ENCODE results near the gene SHC3. TPM values are rescaled to one million over a fixed set of nuclear protein-coding genes. Genes with fewer than 3 reads are reported as not detected.

The SHC3 gene
- total RNA-seq, 1 donor from 2014 or later, result 7.3 TPM

- no peak for DNase-seq (ENCODE audit: extremely low read depth, low read depth, low spot score)
These were observed 8.9 kb upstream of the SHC3 start for GRCh38 chr9:89187541-89187940.

DNA sequence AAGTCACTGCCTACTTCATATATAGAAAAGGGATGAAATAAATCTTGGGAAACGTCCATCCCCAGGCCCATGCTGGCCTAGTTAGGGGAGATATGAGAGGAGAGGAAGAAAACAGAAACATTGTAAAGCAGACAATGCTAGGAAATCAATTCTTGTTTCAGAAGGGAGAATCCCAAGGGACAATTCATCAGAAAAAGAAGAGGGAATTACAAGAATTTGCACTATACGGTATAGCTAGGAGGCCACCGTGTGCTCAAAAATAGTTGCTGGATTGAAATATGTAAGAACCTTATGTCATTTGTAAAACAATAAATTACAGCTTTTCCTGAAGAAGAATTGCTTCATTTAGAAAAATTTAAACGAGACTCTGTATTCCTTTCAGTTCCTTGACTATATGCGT lies 8.3 kb upstream of the SHC3 start:
- DNase-seq (ENCODE audit: extremely low read depth, low read depth, low spot score), result no peak

- no peak for DNase-seq (ENCODE audit: extremely low read depth, low read depth, low spot score)
These were observed 7.4 kb upstream of the SHC3 start for GRCh38 chr9:89185980-89186379.

DNA sequence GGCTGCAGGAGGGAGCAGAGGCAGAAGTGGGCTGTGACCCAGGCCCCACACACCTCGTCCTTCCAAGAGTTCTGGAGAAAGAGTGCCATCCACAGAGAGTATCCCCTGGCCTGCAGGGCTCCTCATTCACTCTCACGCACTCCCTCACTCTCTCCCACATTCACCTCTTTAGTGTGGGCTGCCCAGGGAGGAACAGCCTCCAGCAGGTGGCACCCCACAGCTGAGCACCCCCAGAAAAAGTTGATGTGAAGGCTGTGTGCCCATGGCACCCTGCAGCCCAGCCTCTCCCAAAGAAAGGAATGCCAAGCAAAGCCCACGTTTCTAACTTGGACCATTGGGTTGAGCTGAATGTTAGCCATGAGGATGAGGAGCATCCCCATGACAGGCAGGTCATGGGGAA lies 4.5 kb upstream of the SHC3 start:
- DNase-seq (ENCODE audit: extremely low read depth, low read depth, low spot score), result no peak

- DNase-seq (ENCODE audit: extremely low read depth, low read depth, low spot score), result no peak
These were observed 3.8 kb upstream of the SHC3 start for GRCh38 chr9:89182369-89182768.

DNA sequence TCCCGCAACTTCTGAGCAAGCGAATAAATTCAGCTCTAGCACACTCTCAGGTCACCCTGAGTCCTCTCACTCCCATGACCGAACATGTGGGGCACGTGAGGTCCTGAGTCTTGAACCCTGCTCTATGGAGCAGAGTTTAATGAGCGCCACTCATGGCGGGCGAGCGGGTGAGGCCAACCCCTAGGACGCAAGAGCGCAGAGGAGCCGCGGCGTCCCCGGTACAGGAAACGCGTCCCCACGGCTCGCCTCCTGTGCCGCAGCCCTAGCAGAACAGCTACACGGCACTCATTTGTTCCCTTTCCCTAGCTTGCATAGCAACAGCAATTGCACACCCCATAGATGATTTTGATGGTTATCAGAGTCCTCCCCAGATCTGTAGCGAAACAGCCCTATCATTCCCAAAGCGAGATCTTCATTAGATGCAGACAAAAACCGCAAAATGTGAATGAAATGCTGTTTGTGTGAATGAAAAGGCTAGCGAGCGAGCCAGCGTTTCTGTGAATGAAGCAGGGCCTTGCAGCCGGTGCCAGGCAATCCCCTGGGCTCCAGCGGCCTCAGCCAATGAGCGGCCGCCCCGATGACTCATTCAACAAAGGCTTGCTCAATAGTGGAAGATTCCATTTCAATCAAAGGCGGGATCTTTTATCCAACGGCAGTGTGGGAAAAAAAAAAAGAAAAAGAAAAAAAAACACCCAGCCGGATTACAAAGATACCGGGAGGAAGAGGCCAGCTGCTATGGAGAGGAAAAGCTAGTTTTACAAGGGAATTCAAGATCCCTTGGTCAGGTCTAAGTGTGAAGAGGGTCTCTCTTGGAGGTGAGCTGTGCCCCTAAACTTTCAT lies 1.5 kb upstream of the SHC3 start:
- peak; percentile 80 for DNase-seq (ENCODE audit: extremely low read depth, low read depth, low spot score)

GRCh38 chr9:89179540-89179894 lies 899 bp upstream of the SHC3 start:
- DNase-seq (ENCODE audit: extremely low read depth, low read depth, low spot score), result no peak

DNA sequence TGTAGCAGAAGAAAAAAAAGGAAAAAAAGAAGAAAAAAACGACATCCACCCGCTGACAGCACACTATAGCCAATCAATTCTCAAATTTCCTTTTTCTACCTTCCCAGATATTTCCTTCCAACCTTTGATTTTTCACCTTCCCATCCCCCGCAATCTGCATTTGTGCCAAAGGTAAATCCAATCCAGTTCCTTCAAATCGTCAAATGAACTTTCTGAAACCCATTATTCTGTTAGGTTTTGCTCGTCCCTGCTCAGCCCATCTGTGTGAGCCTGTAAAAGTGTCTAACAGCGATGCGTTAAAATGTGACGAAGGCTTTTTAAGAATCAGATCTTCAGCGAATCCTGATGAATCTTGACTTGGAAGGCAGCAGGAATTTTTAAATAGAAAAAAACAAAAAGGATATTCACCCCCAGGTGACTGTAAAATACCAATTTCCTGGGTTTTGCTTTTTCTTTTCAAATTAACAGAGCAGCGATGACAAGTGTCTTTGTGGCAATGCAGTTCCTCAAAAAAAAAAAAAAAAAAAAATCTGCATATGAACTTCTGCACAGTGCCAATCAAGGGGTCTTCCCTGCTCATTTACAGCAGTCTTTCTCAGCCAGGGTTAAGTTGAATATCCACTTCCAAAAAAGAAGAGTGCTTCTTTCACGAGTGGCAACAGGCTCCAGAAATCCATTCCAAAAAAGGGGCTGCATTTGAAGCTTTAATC lies 367 bp upstream of the SHC3 start:
- DNase-seq (ENCODE audit: extremely low read depth, low read depth, low spot score), result no peak

- no peak for DNase-seq (ENCODE audit: extremely low read depth, low read depth, low spot score)
These were observed 1.3 kb downstream of the SHC3 start for GRCh38 chr9:89177012-89177943.

GRCh38 chr9:89175828-89176261 lies 2.8 kb downstream of the SHC3 start:
- no peak for DNase-seq (ENCODE audit: extremely low read depth, low read depth, low spot score)

- no peak for DNase-seq (ENCODE audit: extremely low read depth, low read depth, low spot score)
These were observed 4.3 kb downstream of the SHC3 start for GRCh38 chr9:89174291-89174690.

DNA sequence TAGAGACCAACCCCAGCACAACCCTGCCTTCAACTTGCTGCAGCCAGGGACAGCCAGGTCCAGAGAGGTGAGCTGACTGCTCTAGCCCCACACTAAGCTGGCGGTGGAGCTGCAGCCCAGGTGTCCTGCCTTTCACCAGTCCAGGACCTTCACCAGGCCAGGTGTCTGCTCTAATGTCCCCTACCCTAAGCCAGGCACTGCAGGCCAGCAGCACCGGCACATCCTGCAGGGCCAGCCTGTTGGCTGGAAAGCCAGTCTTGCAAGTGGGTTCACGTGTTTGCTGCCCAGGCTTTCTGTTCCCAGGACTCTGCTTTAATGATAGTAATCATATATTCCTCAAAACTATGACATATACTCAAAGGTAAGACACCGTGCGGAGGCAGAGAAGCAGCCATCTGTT lies 5.5 kb downstream of the SHC3 start:
- DNase-seq (ENCODE audit: extremely low read depth, low read depth, low spot score), result no peak

- DNase-seq (ENCODE audit: extremely low read depth, low read depth, low spot score), result no peak
These were observed 6.2 kb downstream of the SHC3 start for GRCh38 chr9:89172398-89172797.

DNA sequence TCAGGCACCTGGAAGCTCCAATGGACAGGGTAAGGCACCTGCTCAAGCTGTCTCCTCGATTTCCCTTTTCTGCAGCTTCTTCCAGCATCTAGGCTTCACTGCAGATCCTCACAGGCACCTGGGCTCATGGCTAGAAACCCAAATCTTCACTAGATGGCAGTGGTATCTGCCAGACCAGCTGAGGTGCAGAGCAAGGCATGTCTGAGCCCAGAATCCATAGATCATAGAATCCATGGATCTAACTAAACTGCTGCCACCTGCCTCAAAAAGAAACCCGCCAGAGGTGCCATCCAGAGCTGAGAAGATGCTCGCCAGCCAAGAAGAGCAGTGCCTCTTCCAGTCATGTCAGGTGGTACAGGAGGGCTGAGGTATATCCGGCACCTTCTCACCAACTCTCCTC lies 6.9 kb downstream of the SHC3 start:
- no peak for DNase-seq (ENCODE audit: extremely low read depth, low read depth, low spot score)

GRCh38 chr9:89171231-89171630 lies 7.4 kb downstream of the SHC3 start:
- no peak for DNase-seq (ENCODE audit: extremely low read depth, low read depth, low spot score)

DNA sequence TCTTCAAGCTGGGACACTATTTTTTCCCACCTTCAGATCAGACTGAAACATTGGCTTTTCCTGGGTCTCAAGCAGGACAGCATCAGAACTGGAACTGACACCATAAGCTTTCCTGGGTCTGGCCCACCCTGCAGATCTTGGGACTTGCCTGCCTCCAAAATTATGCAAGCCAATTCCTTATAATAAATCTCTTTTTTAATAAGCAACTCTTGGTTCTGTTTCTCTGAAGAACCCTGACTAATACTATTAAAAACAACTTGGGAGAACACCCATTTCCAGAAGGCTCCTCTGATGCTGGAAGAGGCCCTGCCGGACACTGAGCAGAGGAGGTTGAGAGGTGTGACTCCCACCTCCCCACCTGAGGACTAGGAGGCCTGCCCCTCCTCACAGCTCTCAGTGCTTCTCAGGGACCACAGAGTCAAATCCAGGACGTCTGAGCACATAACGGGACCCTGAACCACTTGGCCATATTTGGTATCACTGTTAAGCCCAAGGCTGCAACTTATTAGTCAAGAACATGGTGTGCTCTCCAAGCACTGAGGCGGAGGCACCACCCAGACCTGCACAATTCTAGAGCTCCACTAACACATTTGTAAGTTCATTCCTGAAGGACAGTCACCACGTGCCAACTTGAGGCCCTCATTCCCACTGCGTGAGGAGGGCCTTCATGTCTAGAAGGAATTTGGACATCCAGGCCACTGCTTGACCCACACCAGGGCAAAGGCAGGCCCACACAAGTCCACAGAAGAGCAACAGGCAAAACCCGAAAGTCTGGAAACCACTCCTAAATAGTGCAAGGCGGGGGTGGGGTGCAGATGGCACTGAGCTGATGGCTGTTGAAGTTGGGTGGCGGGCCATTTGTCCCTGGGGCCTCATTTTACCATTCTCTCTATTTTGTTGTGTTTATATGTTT lies 9.5 kb downstream of the SHC3 start:
- DNase-seq (ENCODE audit: extremely low read depth, low read depth, low spot score), result no peak

GRCh38 chr9:89167788-89168187 lies 10.8 kb downstream of the SHC3 start:
- no peak for DNase-seq (ENCODE audit: extremely low read depth, low read depth, low spot score)

DNA sequence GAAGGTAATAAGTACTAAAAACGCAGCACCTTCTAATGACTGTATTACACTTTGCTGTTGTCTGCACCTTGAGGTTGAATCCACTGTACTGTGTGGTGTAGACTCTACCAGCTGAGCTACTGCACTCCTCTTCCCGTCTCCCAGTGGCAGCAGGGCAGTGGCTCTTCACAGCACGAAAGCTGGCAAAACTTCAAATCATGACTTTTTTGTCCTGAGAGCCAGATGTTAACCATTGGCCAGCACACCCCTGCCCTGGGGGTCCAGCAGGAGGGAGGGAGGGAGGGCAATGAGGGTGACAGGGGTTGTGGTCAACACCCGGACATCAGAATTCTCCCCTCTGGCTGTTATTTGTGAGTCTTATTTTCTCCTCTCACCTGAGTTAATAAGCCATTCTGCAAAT lies 11.8 kb downstream of the SHC3 start:
- DNase-seq (ENCODE audit: extremely low read depth, low read depth, low spot score), result no peak

- no peak for DNase-seq (ENCODE audit: extremely low read depth, low read depth, low spot score)
These were observed 12.7 kb downstream of the SHC3 start for GRCh38 chr9:89165880-89166279.

GRCh38 chr9:89165341-89165740 lies 13.3 kb downstream of the SHC3 start:
- no peak for DNase-seq (ENCODE audit: extremely low read depth, low read depth, low spot score)
